ENCODE data around the gene CLEC4E.
A peak's percentile ranks its signal among the peaks of the same experiment; 100 is the strongest.
"Not testable (repeated sequence)": the region's sequence is repeated elsewhere in the genome, so short reads cannot be mapped to it uniquely, and the experiment has no call there.

Gene CLEC4E

DNA sequence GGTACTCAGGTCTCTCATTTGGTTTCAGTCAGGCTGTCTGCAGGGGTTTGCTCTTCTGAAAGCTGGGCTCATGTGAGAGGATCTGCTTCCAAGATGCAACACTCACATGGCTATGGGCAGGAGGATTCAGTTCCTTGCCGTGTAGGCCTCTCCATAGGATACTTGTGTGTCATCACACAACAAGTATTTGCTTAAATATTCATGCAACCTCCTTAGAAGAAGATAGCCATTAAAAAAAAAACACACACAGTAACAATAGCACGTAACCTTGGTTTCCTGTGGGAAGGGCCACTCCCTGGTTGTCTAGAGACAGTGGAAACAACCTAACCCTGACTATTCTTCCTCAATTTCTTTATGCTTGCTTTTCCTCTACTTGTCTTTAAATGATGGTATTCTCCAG, 31.8 kb upstream of the CLEC4E start:
- no peaks in the 10 kb centered on the region for H3K27me3 ChIP-seq
- H3K9me3 ChIP-seq = no peaks in the 10 kb centered on the region
- TF ChIP-seq, protein P1, sequence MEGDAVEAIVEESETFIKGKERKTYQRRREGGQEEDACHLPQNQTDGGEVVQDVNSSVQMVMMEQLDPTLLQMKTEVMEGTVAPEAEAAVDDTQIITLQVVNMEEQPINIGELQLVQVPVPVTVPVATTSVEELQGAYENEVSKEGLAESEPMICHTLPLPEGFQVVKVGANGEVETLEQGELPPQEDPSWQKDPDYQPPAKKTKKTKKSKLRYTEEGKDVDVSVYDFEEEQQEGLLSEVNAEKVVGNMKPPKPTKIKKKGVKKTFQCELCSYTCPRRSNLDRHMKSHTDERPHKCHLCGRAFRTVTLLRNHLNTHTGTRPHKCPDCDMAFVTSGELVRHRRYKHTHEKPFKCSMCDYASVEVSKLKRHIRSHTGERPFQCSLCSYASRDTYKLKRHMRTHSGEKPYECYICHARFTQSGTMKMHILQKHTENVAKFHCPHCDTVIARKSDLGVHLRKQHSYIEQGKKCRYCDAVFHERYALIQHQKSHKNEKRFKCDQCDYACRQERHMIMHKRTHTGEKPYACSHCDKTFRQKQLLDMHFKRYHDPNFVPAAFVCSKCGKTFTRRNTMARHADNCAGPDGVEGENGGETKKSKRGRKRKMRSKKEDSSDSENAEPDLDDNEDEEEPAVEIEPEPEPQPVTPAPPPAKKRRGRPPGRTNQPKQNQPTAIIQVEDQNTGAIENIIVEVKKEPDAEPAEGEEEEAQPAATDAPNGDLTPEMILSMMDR (IDR thresholded peaks at IDR 0.05) = no peak
- peak overlapping the region; percentile 29 to 51 for H3K4me3 ChIP-seq (ENCODE audit: low read depth in 1 of 2, low read length in 1 of 2)
- H3K27ac ChIP-seq = peak overlapping the region; percentile 79
- no peaks in the 10 kb centered on the region for H3K36me3 ChIP-seq
- H3K4me1 ChIP-seq (ENCODE audit: control insufficient read depth in 1 of 2, insufficient read depth in 1 of 2, low read depth in 1 of 2, low read length in 1 of 2) = peaks cover 36 to 40% of the 10 kb centered on the region in 2 experiments

- TF ChIP-seq, protein P1 (IDR thresholded peaks at IDR 0.05) = peak; percentile 15
- H3K27me3 ChIP-seq = no peaks in the 10 kb centered on the region
- H3K4me3 ChIP-seq (ENCODE audit: low read depth in 1 of 2, low read length in 1 of 2) = peak overlapping the region; percentile 68 to 75
- H3K4me1 ChIP-seq (ENCODE audit: control insufficient read depth in 1 of 2, insufficient read depth in 1 of 2, low read depth in 1 of 2, low read length in 1 of 2) = peaks cover 52 to 63% of the 10 kb centered on the region in 2 experiments
- no peaks in the 10 kb centered on the region for H3K9me3 ChIP-seq
- H3K27ac ChIP-seq = peak overlapping the region; percentile 99
- no peaks in the 10 kb centered on the region for H3K36me3 ChIP-seq
Observed at GRCh38 chr12:8566525-8566924, 25.8 kb upstream of the CLEC4E start.

- H3K4me3 ChIP-seq (ENCODE audit: low read depth in 1 of 2, low read length in 1 of 2) = peak overlapping the region; percentile 68 to 75
- not testable (repeated sequence) for H3K9me3 ChIP-seq, H3K27me3 ChIP-seq, H3K36me3 ChIP-seq
- TF ChIP-seq, protein P1 (IDR thresholded peaks at IDR 0.05) = peak; percentile 8
- peak overlapping the region; percentile 99 for H3K27ac ChIP-seq
- H3K4me1 ChIP-seq (ENCODE audit: control insufficient read depth in 1 of 2, insufficient read depth in 1 of 2, low read depth in 1 of 2, low read length in 1 of 2) = peaks cover 49 to 61% of the 10 kb centered on the region in 2 experiments
Observed at GRCh38 chr12:8566052-8566451, 25.3 kb upstream of the CLEC4E start.

- Histone ChIP-seq H3K36me3 (peaks cover 1% of the 10 kb centered on the region), H3K4me1 (ENCODE audit: control insufficient read depth in 1 of 2, insufficient read depth in 1 of 2, low read depth in 1 of 2, low read length in 1 of 2) (peaks cover 49 to 61% of the 10 kb centered on the region in 2 experiments), H3K27me3 (no peaks in the 10 kb centered on the region), H3K9me3 (no peaks in the 10 kb centered on the region), H3K27ac (peak overlapping the region; percentile 99), H3K4me3 (ENCODE audit: low read depth in 1 of 2, low read length in 1 of 2) (peak overlapping the region; percentile 68 to 75)
- TF ChIP-seq, protein P1 (IDR thresholded peaks at IDR 0.05) = no peak
Observed at GRCh38 chr12:8564656-8565055, 24.0 kb upstream of the CLEC4E start.

GRCh38 chr12:8563356-8563755, 22.7 kb upstream of the CLEC4E start:
- no peaks in the 10 kb centered on the region for H3K27me3 ChIP-seq
- H3K4me3 ChIP-seq (ENCODE audit: low read depth in 1 of 2, low read length in 1 of 2) = no peak overlapping the region
- H3K27ac ChIP-seq = peak overlapping the region; percentile 99
- H3K4me1 ChIP-seq (ENCODE audit: control insufficient read depth in 1 of 2, insufficient read depth in 1 of 2, low read depth in 1 of 2, low read length in 1 of 2) = peaks cover 47 to 53% of the 10 kb centered on the region in 2 experiments
- H3K9me3 ChIP-seq = no peaks in the 10 kb centered on the region
- TF ChIP-seq, protein P1 (IDR thresholded peaks at IDR 0.05) = no peak
- peaks cover 10% of the 10 kb centered on the region for H3K36me3 ChIP-seq

DNA sequence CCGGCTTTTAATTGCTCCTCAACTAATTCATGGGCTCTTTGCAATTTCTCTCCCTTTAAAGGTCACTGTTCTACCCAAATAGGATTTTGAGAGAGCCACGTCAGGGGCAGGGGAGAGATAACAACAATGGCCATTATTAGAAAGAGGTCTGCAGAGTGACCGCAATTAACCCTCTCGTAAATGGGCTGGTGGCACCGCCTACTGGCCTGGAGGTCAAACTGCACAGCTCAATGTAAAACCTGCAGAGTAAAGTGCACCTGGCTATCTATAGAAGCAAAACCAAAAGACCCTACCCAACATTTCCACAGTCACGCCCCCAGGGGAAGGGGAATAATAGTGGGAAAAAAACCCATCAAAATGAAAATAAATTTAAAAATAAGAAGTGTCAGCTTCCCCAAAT, 21.6 kb upstream of the CLEC4E start:
- no peaks in the 10 kb centered on the region for H3K27me3 ChIP-seq
- H3K27ac ChIP-seq = no peak overlapping the region
- H3K4me3 ChIP-seq (ENCODE audit: low read depth in 1 of 2, low read length in 1 of 2) = no peak overlapping the region
- no peaks in the 10 kb centered on the region for H3K9me3 ChIP-seq
- peaks cover 36 to 42% of the 10 kb centered on the region in 2 experiments for H3K4me1 ChIP-seq (ENCODE audit: control insufficient read depth in 1 of 2, insufficient read depth in 1 of 2, low read depth in 1 of 2, low read length in 1 of 2)
- TF ChIP-seq, protein P1 (IDR thresholded peaks at IDR 0.05) = peak; percentile 47
- peaks cover 10% of the 10 kb centered on the region for H3K36me3 ChIP-seq
